ENCODE data around the gene CDC42EP4. TPM values are rescaled to one million over a fixed set of nuclear protein-coding genes. Genes with fewer than 3 reads are reported as not detected.

The CDC42EP4 gene
- total and polyA plus RNA-seq, 2 experiments from 2014 or later = 4.4 to 19.9 TPM

- peak overlapping the region; percentile 31 for H3K4me3 ChIP-seq
- TF ChIP-seq CTCF (conservative IDR thresholded peaks at IDR 0.05; ENCODE audit: low read depth in 2 of 2) = no peak
- TF ChIP-seq STAT1 (IDR thresholded peaks at IDR 0.05; ENCODE audit: unreplicated experiment) = no peak
- TF ChIP-seq POLR2AphosphoS5 (IDR thresholded peaks at IDR 0.05; ENCODE audit: low read depth) = no peak
- TF ChIP-seq ZNF462 (CRISPR knock-in tag; IDR thresholded peaks at IDR 0.05) = no peak
- TF ChIP-seq EZH2phosphoT487 (IDR thresholded peaks at IDR 0.05; ENCODE audit: unreplicated experiment) = no peak
- TF ChIP-seq CREB1 (CRISPR knock-in tag; IDR thresholded peaks at IDR 0.05; ENCODE audit: low read depth) = no peak
- no peak for TF ChIP-seq EZH2 (IDR thresholded peaks at IDR 0.05; ENCODE audit: low read depth, unreplicated experiment)
- no peak for TF ChIP-seq ZNF331 (CRISPR knock-in tag; IDR thresholded peaks at IDR 0.05; ENCODE audit: low read depth)
- TF ChIP-seq NANOG (IDR thresholded peaks at IDR 0.05; ENCODE audit: borderline replicate concordance) = no peak
- TF ChIP-seq JUNB (IDR thresholded peaks at IDR 0.05; ENCODE audit: unreplicated experiment) = no peak
- no peak for TF ChIP-seq REST (IDR thresholded peaks at IDR 0.05; ENCODE audit: unreplicated experiment)
- Mint-ChIP-seq H3K9me3 (no peaks in the 10 kb centered on the region), H3K4me1 (peaks cover 51% of the 10 kb centered on the region), H3K27me3 (ENCODE audit: insufficient read depth, low read depth, poor library complexity) (peaks cover 18% of the 10 kb centered on the region), H3K4me3 (peak overlapping the region; percentile 51), H3K27ac (peak overlapping the region; percentile 59; the same call in 1 of the 2 replicates), H3K36me3 (ENCODE audit: low read depth) (no peaks in the 10 kb centered on the region)
- no peaks in the 10 kb centered on the region for H3K79me2 ChIP-seq (replicated peaks; ENCODE audit: insufficient read depth)
- ATAC-seq = no peak; the same call in 2 of the 3 replicates
- peaks cover 39% of the 10 kb centered on the region for H3K4me1 ChIP-seq (ENCODE audit: insufficient read depth)
- H3K4me2 ChIP-seq = peak overlapping the region; percentile 74
- no peaks in the 10 kb centered on the region for H3K36me3 ChIP-seq (ENCODE audit: insufficient read depth)
- no peaks in the 10 kb centered on the region for H3K9me2 ChIP-seq (ENCODE audit: insufficient read depth)
- H3K27ac ChIP-seq (ENCODE audit: low read depth) = peak overlapping the region; percentile 94
- H4K20me1 ChIP-seq (replicated peaks; ENCODE audit: insufficient read depth) = no peaks in the 10 kb centered on the region
- H3F3A ChIP-seq (replicated peaks; ENCODE audit: low read depth) = peaks cover 10% of the 10 kb centered on the region
- no peaks in the 10 kb centered on the region for H3K27me3 ChIP-seq (ENCODE audit: insufficient read depth)
- H2AFZ ChIP-seq = peak overlapping the region; percentile 93
- DNase-seq (ENCODE audit: low spot score) = no peak
Observed at GRCh38 chr17:73343739-73344454, 32.1 kb upstream of the CDC42EP4 start.
